MV-4-11 (cell line): ENCODE data around the gene LMNTD1.
"Not testable (repeated sequence)": the region's sequence is repeated elsewhere in the genome, so short reads cannot be mapped to it uniquely, and the experiment has no call there.

ENCODE experiments used
- DNase-seq: peaks from one replicate; lab custom pipeline; 2025; lab: John Stamatoyannopoulos, UW

The LMNTD1 gene

DNA sequence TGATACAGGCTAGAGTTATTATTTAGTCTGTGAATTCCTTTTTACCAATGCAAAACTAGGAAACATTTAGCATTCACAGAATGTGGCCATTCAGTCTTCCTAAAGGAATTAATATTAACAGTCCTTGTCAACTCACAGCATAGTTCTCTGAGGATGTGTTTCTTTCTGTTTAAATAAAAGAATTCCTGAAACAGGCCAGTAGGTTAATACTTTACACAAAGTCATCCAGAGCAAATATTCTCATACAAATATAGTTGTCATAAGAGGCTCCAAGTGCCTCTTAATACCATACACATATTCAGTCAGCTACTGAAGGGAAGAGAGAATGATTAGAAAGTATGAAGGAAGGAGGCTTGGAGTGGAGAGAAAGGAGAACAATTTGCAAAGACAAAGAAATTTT lies 120.1 kb downstream of the LMNTD1 start:
- DNase-seq, result no peak

GRCh38 chr12:25427337-25428249 lies 125.5 kb downstream of the LMNTD1 start:
- no peak for DNase-seq

DNA sequence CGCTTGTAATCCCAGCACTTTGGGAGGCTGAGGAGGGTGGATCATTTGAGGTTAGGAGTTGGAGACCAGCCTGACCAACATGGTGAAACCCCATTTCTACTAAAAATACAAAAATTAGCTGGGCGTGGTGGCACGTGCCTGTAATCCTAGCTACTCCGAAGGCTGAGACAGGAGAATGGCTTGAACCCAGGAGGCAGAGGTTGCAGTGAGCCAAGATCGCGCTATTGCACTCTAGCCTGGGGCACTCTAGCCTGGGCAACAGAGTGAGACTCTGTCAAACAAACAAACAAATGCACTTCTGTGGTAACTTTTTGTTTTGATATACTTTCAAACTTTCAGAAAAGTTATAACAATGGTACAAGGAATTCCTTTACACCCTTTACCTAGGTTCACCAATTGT lies 126.3 kb downstream of the LMNTD1 start:
- not testable (repeated sequence) for DNase-seq
